Coronary artery (tissue), 2 donors: ENCODE measurements around the gene LY6G5C.
A peak's percentile ranks its signal among the peaks of the same experiment; 100 is the strongest.

ENCODE experiments used
- DNase-seq: peaks from one replicate; pipeline ENCODE4 v3.0.0-alpha.2; 2017; ENCODE audit warnings: low spot score
- H3K27ac ChIP-seq, 2 donors: fragments of 200-600 bp; sonication (generic); one replicate each; pipeline ENCODE4 v1.5.1; 2016 to 2019
- H3K4me3 ChIP-seq: fragments of 200-600 bp; sonication (generic); 2 replicates; pipeline ENCODE4 v1.5.1; 2016; ENCODE audit warnings: mild to moderate bottlenecking, moderate library complexity
- CTCF ChIP-seq: fragments of 200-600 bp; sonication (generic); IDR thresholded peaks from one replicate; pipeline ENCODE4 v1.5.1; 2019; ENCODE audit warnings: antibody characterized with exemption

Gene LY6G5C

GRCh38 chr6:31689249-31690110, 8.6 kb upstream of the LY6G5C start:
- H3K4me3 ChIP-seq = no peak overlapping the region
- no peak for TF ChIP-seq CTCF
- H3K27ac ChIP-seq = no peak overlapping the region
- no peak for DNase-seq

- Histone ChIP-seq H3K4me3 (no peak overlapping the region), H3K27ac (no peak overlapping the region)
- no peak for TF ChIP-seq CTCF
- DNase-seq = no peak
These were observed 7.2 kb upstream of the LY6G5C start for GRCh38 chr6:31687860-31688693.

GRCh38 chr6:31687321-31687720, 6.5 kb upstream of the LY6G5C start:
- no peak overlapping the region for H3K27ac ChIP-seq
- H3K4me3 ChIP-seq = no peak overlapping the region
- TF ChIP-seq CTCF = no peak
- no peak for DNase-seq

GRCh38 chr6:31686483-31686882, 5.6 kb upstream of the LY6G5C start:
- Histone ChIP-seq H3K27ac (no peak overlapping the region), H3K4me3 (no peak overlapping the region)
- TF ChIP-seq CTCF = no peak
- no peak for DNase-seq

- no peak overlapping the region for H3K27ac ChIP-seq
- TF ChIP-seq CTCF = no peak
- no peak for DNase-seq
- no peak overlapping the region for H3K4me3 ChIP-seq
These were observed 2.7 kb upstream of the LY6G5C start for GRCh38 chr6:31683591-31683990.

GRCh38 chr6:31681135-31681671, 336 bp upstream of the LY6G5C start:
- TF ChIP-seq CTCF = no peak
- no peak for DNase-seq
- Histone ChIP-seq H3K4me3 (peak overlapping the region; percentile 63), H3K27ac (peak overlapping the region; percentile 22 to 35)
